Inferior parietal cortex (tissue), 1 donor: ENCODE results near the gene TXNRD2.
"Not testable (repeated sequence)": the region's sequence is repeated elsewhere in the genome, so short reads cannot be mapped to it uniquely, and the experiment has no call there.

ENCODE experiments used
- DNase-seq: peaks from one replicate; pipeline ENCODE4 v3.0.0-alpha.2; 2016; ENCODE audit errors: extremely low spot score

Gene TXNRD2

DNA sequence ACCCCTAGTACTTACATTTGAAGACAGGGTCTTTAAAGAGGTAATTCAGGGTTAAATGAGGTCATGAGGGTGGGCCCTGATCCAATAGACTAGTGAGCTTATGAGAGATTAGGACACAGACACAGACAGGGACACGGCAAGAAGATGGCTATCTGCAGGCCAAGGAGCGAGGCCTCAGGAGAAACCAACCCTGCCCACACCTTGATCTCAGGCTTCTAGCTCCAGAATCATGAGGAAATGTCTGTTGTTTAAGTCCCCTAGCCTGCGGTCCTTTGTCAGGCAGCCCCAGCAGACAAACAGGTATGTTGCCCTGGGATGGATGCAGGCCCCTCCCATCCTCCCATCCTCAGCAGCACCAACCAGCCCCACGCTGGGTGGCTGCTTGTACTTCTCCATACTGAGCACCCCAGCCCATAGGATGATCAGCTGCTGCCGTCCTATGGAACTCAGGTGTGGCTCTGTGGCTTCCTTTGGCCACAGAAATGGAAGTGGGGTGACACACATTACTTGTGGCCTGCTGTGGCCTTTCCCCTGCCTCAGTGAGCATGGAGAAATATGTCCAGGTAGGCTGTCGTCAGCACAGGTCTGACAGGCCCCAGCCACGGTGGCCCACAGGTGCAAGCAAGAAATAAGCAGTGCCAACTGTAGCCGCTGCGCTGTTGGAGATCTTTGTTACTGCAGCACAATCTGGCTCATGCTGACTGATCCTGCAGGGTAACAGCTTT lies 94.8 kb downstream of the TXNRD2 start:
- no peak for DNase-seq

- no peak for DNase-seq
These were observed 96.4 kb downstream of the TXNRD2 start for GRCh38 chr22:19845054-19845722.

DNA sequence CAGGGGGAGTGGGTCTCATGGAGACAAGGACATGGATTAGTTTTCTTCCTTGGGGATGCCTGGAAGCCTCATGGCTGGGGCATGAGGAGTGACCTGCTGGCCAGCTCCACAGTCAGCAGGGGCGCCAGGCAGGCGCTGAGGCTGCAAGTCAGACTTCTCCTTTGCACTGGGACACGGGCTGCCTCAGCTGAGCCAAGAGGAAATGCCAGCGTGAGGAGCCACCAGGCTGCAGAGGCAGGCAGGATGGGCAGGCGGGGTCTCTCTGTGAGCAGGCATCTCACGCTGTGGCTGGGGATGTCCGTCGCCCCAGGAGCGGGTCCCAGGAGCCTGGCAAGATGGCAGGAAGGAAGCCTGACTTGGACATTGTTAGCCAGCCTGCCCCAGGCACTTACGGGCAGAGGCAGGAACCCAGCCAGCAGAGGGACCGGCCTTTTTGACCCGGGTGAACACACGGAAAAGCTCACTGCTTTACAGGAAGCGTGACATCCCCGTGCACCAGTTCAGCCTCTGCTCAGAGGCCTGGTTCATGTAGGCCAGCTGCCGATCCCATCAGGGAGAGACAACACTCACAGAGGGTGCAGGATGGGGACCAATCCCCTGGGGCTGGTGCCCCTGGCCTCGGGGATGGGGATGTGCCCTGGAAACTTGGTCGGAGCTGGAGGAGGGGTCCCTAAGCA lies 97.1 kb downstream of the TXNRD2 start:
- no peak for DNase-seq

DNA sequence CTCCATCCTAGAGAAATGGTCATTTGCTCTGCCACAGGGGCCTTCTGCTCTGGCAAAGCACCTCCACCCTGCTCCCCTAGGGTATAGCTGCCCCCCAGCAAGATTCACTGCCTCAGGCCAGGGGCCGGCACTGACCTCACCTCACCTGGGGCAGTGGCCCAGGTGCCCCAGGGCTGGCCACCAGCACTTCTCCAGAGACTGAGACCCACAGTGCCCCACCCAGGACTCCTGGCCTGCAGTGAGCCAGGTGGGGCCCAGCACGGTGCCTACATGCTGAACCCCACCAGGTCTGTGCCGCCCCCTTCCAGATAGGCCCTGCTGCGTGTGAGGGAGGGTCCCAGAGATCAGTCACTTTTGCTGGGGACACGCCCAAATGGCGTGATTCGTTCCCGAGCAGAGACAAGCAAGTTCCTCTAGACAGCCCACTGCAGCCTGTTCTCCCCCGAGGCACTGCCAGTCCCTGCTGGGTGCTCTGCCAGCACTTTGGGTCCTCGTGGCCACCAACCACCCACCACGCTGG lies 97.7 kb downstream of the TXNRD2 start:
- DNase-seq: no peak

DNA sequence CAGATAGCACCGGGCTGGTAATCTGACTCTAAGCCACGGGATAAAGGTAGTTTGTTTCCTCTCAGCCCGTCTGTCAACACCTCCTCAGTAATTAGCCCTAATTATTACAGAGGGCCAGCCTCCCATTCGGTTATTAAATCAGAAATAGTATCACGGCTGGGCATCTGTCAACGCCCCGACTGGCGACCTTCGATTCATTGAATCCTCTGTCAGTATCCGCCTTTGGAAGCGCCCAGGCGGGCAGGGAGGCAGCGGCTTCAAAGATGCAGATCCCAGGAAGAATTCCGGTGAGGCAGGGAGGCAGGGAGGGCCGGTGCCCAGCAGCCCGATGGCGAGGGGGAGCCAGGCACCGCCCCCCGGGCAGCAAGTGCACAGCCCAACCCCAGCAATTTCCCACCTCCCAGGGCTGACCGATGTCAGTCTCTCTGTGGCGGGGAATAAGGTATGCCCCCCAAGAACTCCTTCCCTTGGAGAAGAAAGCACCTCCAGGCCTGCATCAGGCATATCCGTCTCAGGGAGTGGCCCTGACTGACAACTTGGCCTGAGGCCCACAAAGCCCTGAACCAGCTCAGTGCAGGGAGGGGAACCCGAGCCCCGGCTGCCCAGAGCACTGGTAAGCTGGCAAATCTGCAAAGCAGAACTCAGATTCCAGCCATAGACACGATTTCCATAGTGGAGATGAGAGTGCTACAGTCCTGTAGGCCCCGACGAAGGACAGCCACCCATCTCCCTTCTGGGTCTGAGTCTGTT lies 98.3 kb downstream of the TXNRD2 start:
- DNase-seq: no peak

GRCh38 chr22:19842393-19843106 lies 99.1 kb downstream of the TXNRD2 start:
- no peak for DNase-seq

DNA sequence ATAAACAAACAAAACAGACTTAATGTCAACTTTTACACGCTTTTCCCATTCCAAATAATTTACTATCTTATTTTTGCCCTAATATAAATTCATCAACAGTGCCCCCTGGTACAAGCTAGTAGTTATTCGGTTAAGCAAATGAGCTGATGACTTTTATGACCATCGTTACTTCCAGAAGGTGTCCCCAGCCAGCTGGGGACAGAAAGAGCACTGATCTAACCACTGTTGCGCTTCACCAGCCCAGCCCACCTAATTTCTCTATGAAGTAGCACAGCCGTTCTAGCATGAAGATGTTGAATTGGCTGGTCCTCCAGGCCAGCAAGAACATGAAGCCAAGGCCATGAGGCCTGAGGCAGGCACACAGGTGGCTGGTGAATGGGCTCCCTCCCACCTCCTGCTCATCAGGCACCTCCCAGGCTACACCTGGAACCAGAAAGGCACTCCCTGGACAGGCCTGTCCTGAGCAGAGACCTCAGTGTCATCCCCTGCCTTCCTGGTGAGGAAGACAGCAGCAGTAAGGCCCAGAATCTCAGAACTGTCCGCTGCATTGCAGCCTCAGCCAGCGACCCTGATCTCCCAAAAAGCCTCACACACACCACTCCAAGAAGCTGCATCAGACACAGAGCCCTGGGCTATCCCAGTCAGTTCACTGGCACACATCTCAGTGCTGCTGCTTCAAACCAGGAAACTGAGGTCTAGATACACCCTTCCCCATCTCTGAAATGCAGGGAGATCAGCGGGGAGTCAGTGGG lies 99.8 kb downstream of the TXNRD2 start:
- no peak for DNase-seq

DNA sequence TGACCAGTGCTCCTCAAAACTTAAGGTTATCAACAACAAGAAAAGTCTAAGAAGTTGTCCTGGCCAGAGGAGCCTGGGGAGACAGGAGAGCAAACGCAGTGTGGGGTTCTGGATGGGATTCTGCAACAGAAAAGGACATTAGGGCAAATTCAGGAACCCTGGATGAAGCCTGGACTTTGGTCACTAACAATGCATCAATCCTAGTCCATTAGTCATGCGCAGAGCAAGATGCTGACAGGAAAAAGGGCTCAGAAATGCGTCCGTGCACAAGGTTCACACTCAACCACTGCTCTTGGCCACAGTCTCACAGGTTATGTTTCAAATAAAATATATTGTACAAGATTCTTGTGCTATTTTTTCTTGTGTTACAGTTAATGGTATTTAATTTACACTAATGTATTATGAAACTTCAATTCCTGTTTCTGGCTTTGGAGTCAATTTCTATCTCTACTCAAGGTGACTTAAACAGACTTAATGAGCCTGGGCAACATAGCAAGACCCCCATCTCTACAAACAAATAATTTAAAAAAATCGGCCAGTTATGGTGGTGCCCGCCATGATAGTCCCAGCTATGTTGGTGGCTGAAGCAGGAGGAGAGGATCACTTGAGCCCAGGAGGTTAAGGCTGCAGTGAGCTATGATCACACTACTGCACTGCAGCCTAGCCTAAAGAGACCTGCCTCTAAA lies 100.5 kb downstream of the TXNRD2 start:
- no peak for DNase-seq

DNA sequence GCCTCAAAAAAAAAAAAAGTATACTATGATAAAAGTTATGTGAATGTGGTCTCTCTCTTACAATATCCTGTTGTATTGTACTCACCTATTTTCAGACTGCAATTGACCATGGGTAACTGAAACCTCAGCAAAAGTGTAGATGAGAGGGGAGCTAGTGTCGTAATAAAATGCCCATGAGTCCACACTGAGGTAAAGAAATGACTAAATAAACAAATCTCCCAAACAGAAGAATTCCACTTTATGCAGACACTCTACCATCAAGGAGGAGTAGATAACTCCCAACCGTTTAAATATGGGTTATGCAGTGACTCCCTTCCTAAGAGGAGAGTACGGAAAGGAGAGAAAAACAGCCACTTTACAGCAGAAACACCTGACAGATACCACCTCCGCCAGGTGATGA lies 101.6 kb downstream of the TXNRD2 start:
- no peak for DNase-seq

DNA sequence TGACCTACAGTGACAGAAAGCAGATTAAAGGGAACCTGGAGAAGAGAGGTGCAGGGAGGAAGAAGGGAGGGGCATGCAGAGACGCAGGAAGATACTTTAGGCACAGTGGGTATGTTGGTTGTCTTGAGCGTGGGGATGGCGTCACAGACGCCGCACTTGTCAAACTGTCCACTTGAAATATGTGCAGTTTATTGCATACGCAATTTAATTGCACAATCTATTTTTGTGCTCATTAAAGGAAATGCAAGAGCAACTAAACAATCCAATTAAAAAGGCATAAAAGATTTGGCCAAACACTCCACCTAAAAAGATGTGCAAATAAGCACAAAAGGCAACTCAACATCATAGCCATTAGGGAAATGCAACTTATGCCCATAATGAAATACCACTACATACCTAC lies 103.7 kb downstream of the TXNRD2 start:
- DNase-seq: no peak

DNA sequence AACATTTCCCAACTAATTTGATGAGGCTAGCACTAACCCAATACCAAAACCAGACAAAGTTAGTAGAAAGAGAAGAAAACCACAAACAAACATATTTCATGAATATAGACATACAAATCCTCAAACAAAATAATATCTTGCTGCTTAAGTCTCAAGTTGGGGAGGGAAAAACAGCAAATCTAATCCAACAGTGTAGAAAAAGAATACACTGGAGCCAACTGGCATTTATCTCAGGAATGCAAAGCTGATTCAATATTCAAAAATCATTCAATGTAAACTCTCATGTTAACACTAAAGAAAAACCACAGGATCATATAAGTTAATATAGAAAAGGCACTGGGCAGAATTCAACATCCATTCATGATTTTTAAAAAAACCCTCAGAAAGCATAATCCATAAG lies 105.1 kb downstream of the TXNRD2 start:
- no peak for DNase-seq

DNA sequence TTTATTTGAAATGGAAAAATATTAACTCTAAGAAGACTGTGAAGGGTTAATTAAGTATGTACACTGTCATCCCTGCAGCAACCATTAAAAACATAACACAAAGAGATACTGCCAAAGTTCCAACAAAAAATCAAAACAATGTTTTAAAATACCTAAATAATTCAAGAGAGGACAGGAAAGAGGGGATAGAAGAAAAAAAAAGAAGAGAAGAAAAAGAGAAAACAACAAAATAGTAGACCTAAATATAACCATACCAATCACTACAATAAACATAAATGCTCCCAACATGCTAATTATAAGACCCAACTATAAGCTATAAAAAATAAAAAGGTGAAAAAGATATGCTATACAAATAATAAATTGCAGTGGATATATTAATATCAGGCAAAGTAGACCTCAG lies 107.0 kb downstream of the TXNRD2 start:
- no peak for DNase-seq

DNA sequence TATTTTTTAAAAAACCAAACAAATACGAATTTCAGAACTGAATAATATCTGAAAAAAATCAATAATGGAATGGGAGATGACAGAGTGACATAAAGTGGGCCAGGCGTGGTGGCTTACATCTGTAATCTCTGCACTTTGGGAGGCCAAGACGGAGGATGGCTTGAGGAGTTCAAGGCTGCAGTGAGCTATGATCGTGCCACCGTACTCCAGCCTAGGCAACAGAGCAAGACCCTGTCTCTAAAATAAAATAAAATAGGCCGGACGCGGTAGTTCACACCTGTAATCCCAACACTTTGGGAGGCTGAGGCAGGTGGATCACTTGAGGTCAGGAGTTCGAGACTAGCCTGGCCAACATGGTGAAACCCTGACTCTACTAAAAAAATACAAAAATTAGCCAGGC lies 108.3 kb downstream of the TXNRD2 start:
- DNase-seq: not testable (repeated sequence)

DNA sequence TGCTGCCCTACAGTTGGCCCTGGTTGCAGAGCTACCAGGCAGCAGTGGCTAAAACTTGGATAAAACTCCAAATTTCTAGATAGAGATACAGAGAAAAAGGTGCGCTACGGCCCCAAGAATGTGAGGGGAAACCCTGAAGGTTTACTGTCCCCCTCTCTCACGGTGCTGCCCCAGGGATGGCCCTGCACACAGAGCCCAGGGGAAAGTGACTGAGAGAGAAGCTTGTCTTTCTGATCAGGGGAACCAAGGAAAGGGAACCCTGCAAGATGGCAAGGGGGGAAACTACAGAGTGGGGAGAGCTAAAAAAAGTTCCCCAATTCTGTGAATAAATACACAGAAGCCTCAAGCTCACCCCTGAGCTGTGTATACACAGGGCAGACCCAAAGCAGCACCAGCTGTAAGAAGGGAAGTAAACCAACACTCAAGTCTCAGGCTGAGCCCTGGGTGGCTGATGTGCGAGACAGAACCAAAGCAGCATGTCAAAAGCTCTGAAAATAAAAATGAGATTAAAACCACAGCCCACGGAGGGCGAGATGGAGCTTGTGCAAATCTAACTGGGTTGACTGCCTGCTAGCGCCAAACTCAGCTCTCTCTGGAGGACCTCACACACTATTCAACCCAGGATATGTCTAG lies 109.0 kb downstream of the TXNRD2 start:
- no peak for DNase-seq

- DNase-seq: not testable (repeated sequence)
These were observed 109.6 kb downstream of the TXNRD2 start for GRCh38 chr22:19831979-19832378.

- DNase-seq: no peak
These were observed 110.6 kb downstream of the TXNRD2 start for GRCh38 chr22:19831016-19831415.

GRCh38 chr22:19828035-19828401 lies 113.6 kb downstream of the TXNRD2 start:
- no peak for DNase-seq

DNA sequence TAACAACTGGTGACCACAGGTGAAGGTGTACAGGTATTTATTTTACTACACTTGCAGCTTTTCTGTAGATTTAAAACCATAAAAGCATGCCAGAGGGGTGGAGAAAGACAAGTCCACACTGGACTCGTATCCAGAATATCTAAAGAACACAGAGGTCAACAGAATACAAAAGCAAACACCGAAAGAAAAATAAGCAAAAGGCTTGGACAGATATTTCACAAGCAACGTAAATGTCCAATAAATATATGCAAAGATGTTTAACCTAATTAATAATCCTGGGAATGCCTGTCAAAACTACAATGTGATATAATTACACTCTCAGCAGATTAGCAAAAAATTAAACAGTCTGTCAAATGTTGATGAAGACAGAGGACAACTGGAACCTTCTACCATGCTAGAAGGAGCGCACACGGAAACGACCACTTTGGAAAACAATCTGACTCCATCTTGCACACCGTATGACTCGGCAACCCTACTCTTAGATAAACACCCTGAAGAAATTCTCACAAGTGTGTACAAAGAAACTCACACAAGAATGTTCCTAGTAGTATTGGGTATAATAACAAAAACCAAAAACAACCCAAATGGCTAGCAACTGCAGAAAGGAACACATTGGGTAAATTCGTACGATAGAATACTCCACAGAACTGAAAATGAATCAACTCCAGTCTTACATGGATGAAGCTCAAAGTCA lies 114.1 kb downstream of the TXNRD2 start:
- no peak for DNase-seq

- no peak for DNase-seq
These were observed 115.0 kb downstream of the TXNRD2 start for GRCh38 chr22:19826619-19826950.
